Right renal cortex interstitium (tissue), 3 donors: ENCODE data around the gene PFKFB2. TPM values are rescaled to one million over a fixed set of nuclear protein-coding genes. Genes with fewer than 3 reads are reported as not detected.

ENCODE experiments used
- DNase-seq, 3 donors: peaks; one replicate each; pipeline ENCODE4 v3.0.0-alpha.2; 2013; ENCODE audit warnings: low read depth in 3 of 3, low spot score in 2 of 3
- polyA plus RNA-seq, 3 donors: library from polyadenylated mRNA; unstranded; fragments of 120-200 nt; gene quantifications; one replicate each; pipeline ENCODE4 v1.2.1, GENCODE V29; 2013; ENCODE audit not compliant: insufficient read length in 3 of 3

The PFKFB2 gene
- 10 to 100 TPM; 15.1 to 17.0 (median 15.4) TPM for polyA plus RNA-seq

- DNase-seq, result peak; percentile 90 to 96 (median 93)
Measured at GRCh38 chr1:207052911-207053769, at the start of gene PFKFB2. Gene PFKFB2, plus strand, starts transcription at chr1:207053275. Its CDS starts 1,443 bp downstream, at chr1:207054718.

- no peak for DNase-seq
Measured at GRCh38 chr1:207004931-207005830, 47.9 kb upstream of the PFKFB2 start.

DNA sequence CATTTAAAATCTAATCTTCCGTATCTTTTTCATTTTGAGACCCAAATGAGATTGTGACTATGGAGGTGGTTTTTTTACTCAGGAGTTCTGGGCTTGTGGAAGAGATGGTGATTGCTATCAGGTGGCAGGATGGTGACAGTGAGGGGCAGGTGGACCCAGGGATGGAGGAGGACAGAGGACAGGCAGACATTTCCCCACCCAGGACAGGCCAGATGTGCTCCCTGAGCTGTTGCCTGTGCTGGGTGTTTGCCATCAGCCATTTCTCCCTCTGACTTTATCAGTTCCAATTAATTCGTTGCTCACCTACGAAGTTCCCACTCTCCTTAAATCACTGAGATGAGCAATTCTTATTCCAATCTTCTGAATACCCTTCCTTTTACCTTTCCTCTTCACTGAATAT is 47.0 kb upstream of the PFKFB2 start:
- no peak for DNase-seq

- no peak for DNase-seq
Measured at GRCh38 chr1:207006914-207007313, 46.2 kb upstream of the PFKFB2 start.

DNA sequence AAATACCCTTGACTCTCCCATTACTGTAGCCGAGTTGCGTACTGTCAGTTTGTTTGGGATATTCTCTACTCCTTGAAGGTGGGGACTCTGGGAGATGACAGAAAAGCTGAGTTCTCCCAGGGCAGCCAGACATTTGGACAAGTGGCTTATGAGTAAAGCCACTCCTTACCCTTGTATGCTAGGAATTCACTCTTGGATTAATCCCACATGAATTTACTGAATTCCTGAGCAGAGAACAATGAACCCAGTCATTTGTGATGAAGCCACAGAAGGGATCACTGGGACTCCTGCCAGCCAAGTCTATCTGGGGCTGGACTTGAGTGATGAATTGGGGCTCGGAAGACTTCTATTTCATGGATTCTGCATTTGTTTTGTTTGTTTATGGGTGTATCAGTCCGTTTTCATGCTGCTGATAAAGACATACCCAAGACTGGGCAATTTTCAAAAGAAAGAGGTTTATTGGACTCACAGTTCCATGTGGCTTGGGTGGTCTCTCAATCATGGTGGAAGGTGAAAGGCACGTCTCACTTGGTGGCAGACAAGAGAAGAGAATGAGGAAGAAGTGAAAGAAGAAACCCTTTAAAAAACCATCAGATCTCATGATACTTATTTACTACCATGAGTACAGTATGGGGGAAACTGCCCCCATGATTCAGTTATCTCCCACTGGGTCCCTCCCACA is 45.6 kb upstream of the PFKFB2 start:
- DNase-seq, result no peak

- DNase-seq, result no peak
Measured at GRCh38 chr1:207009182-207009850, 43.8 kb upstream of the PFKFB2 start.

DNA sequence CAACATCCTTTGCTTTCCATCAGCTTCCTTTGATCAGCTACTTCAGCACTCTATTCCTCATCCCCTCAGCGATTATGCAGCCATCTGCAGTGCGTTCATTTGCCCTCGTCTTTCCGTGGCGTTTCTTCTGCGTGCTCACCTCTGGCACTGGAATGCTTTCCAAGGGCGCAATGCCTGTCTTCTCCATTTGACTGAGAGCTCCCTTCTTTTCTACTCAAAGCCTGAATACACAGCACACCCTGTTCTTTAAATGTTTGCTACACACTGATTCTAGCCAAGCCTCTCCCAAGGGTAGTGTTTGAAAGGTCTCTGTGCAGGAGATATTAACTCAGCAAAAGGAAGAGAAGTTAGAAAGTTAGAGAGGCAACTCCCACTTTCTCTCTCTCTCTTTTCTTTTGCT is 43.1 kb upstream of the PFKFB2 start:
- no peak for DNase-seq

DNA sequence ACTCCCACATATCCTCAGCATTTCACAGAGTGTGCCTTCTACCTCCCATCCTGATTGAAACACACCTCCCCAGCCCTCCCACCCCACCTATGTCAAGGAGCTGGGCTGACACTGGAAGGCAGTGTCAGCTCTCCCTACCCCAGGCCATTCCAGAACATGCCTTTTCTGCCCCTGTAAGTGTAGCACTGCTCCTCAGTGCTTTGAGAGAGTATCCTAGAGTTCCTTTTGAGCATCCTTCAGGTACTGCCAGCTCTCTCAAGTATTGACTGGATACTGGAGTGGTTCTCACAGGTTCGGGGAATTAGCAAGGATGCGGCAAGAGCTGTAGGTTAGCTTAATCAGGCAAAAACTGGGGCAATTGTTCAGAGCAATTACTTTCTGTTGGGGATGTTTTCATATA is 42.3 kb upstream of the PFKFB2 start:
- DNase-seq, result no peak

DNA sequence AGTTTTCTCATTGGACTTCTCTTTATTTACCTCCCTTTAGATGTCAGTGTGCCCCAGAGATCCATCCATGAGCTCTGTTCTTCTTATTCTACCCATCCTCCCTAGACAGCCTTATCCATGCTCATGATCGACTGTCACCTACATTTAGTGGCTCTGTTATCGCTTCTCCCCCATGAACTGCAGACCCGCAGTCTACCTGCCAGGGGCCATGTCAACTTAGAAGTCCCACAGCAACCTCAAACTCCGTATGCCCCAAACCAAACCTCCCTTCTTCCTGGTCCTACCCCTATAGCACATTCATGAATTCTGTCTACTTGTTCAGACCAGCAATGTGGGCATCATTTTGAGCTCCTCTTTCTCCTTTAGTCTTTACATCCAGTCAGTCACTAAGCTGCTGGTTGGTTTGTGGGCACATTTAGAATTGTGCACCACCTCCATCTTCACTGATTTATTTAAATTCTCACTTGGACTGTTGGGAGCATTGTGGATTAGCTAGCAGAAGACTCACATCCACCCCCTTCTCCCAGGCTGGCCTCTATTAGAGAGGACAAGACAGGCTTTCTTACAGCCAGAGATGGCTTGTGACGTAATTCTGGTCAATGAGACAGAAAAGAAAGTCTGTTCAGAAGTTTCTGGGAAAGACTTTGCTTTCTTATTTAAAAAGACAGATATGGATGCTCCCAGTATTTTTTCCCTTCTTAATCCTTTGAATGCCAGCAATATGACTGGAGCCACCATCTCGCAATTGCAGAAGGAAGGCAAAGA is 39.6 kb upstream of the PFKFB2 start:
- no peak for DNase-seq

DNA sequence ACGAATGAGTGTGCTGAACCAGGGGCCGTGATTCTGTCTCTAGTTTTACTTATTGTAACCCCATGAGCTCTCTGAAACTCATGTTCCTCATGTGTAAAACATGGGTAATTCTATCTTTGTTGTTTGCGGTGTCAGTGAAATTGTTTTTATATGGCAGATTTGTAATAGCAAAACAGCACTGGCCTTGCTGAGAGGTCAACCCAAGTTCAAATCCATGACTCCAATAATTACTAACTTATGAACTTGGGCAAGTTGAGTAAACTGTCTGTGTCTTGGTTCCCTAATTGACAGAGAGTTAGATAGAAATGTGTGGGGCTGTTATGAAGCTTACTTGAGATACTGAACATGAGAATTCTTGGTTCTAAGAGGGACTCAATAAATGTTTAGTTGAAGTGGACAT is 38.3 kb upstream of the PFKFB2 start:
- no peak for DNase-seq

- no peak for DNase-seq
Measured at GRCh38 chr1:207015791-207016190, 37.3 kb upstream of the PFKFB2 start.

DNA sequence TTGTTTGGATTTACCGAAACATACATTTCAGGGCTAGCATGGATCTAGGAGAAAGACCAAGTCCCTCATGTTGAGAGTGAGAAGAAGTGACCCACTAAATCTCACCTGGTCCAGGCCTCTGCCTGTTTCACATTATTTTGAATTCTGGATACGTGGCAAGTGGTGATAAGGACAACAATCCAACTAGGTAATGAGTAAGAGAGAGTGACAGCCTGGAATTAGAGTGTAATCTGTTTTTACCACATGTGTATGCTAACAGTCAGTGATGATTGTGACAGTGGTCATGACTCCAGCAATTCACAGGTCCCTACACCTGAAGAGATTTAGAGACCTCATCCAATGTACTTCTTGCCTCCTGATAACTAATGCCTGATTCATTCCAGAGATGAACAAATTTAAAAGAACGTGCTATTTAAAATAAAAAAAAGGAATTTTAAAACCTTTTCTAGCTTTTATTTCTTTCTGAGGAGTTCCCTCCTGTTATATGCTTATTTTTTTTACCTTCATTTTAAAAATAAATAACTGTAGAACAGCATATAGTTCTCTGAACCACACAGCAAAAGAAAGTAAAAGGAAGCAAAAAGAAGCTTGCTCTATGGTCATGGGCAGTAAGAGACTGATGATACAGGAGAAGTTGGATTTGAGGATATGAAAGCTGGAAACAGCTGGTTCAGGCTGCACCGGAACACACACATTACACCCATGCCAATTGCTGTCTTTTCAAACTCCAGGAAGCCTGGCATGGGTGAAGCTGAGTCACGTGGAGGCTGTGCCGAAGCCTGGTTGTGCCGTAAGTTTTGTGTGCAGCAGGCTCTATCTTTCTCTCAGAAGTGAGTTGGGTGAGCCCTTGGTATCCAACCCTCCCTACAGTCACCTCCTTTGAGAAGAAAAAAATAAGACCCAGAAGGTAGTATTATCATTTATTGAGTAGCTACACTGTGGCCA is 35.2 kb upstream of the PFKFB2 start:
- DNase-seq, result no peak

- no peak for DNase-seq
Measured at GRCh38 chr1:207018707-207019106, 34.4 kb upstream of the PFKFB2 start.

DNA sequence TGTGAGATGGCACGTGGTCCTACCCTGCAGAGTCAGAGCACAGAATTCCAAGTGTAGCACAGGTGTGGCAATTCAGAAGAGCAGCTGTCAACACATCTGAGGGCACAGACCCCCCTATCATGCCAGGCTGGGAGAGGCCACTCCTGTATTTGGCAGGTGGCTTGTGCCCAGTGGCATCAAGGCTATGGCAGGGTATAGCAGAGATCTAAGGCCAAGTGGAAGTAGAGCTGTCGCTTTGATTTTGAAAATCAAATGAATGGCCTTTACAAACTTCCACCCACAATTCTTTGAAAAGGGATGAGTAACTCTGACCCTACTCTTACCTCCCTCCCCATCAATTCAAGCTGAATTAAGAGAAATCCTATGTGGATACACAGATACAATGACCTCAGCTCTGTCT is 33.9 kb upstream of the PFKFB2 start:
- DNase-seq, result no peak

- DNase-seq, result no peak
Measured at GRCh38 chr1:207019661-207020060, 33.4 kb upstream of the PFKFB2 start.

DNA sequence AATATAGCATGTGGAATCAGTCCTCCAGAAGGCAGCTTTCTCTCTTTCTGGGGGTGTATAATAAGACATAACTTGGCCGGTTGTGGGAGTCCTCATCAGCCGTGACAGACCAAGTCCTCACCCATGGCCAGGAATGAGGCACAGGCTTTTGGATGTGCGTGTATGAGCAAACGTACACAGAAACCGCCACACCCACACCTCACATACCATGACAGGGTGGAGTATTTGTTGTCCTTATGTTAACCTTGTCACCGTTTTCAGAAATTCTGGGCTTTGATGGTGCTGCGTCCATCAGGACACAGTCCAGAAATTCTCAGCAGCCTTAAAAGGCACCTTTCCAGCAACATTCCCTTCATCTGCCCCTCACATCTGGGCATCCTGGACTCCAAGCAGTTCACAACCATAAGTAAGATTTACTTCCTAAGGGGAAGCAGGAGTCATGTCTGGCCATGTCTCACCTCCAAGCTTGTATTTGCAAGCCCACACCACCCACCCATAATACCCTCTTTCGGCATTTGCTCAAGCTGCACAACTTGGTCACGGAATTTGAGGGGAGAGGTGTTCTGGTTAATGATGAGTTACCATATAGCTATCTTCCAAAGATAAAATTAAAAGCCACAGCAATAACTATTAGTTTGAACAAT is 32.9 kb upstream of the PFKFB2 start:
- no peak for DNase-seq

DNA sequence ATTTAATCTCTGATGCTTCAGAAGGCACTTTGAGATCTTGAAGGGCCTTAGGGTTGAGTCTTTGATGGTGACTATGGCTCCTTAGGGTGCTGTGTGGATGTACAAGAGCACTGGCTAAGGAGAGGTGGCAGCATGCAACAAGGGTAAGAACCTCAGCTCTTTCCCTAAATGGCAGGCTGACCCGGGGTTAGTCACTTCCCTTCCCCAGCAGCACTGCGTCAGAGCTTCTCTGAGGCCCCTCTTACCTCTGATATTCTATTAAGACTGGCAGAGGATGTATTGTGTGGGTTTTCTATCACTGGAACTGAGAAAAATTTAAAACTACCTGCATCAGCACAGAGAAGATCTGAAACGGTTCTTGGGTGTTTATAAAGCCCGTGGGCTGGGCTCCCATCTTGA is 32.4 kb upstream of the PFKFB2 start:
- no peak for DNase-seq
